ENCODE data around the gene ZDHHC4. TPM values are rescaled to one million over a fixed set of nuclear protein-coding genes. Genes with fewer than 3 reads are reported as not detected.

Gene ZDHHC4
- polyA plus RNA-seq, 1 of the 3 experiments (the other 2 are of a cell fraction), result 169 TPM

DNA sequence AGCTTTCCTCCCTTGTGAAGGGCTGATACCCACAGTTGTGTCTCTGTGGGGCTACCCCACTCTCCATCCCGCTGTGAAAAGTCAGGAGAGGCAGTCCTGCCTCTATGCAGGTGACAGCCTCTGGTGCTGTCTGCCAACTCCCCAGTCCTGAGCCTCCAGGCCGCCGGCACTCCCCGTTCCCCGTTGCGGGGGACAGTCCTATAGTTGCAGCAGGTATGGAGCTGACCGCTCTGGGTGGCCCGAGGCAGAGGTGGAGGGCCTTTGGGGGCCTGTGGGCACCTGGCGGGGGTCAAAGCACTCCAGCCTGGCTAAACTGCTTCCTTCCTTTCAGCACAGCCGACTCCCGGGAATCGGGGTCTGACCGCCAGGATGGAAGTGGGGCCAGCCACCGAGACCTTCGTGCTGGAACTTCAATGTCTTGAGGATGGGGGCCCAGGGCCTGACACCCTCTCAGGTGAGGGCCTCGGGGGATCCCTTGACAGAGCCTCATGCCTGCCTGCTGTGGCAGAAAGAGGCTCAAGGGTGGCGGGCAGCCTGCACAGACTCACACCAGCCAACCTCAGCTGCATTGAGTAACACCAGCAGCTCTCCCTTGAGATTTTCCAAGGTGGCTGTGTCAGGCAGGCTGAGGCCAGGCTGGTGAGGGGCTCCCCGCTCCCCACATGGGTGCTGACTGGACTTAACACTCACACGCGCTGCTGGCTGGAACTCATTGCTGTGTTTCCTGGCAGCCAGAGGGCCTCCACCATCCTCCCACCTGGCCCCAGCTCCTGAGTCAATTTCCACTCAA is 39.8 kb downstream of the ZDHHC4 start:
- TF ChIP-seq TCF12 (IDR thresholded peaks at IDR 0.05), result no peak
- TF ChIP-seq NFIC (IDR thresholded peaks at IDR 0.05; ENCODE audit: borderline replicate concordance), result no peak
- no peak for TF ChIP-seq FOXJ3 (CRISPR knock-in tag; IDR thresholded peaks at IDR 0.05)
- TF ChIP-seq SMC3 (IDR thresholded peaks at IDR 0.05; ENCODE audit: low read depth, low read length), result no peak
- TF ChIP-seq, protein P1, sequence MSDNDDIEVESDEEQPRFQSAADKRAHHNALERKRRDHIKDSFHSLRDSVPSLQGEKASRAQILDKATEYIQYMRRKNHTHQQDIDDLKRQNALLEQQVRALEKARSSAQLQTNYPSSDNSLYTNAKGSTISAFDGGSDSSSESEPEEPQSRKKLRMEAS (IDR thresholded peaks at IDR 0.05; ENCODE audit: low read depth), result no peak
- TF ChIP-seq FOXM1 (IDR thresholded peaks at IDR 0.05; ENCODE audit: low read depth), result no peak
- no peak for TF ChIP-seq ELF1 (IDR thresholded peaks at IDR 0.05)
- no peak for TF ChIP-seq EP300 (IDR thresholded peaks at IDR 0.05; ENCODE audit: borderline replicate concordance in 1 of 2, low read depth in 1 of 2, low read length in 1 of 2)
- no peak for TF ChIP-seq YY1 (IDR thresholded peaks at IDR 0.05; ENCODE audit: low read depth)
- TF ChIP-seq JUND (IDR thresholded peaks at IDR 0.05), result no peak
- Histone ChIP-seq H3K79me2 (ENCODE audit: insufficient read depth) (no peaks in the 10 kb centered on the region), H3K27me3 (ENCODE audit: insufficient read depth) (no peaks in the 10 kb centered on the region), H2AFZ (ENCODE audit: low read depth) (no peak overlapping the region), H3K4me1 (ENCODE audit: control insufficient read depth in 1 of 2, insufficient read depth in 2 of 2, low read depth in 1 of 2, low read length in 1 of 2) (peaks cover 0 to 13% of the 10 kb centered on the region in 2 experiments; a peak in 2 of 4 replicates), H3K27ac (ENCODE audit: low read depth in 2 of 2, low read length in 1 of 2) (no peak overlapping the region), H3K9me3 (no peaks in the 10 kb centered on the region), H4K20me1 (ENCODE audit: insufficient read depth) (no peaks in the 10 kb centered on the region), H3F3A (replicated peaks; ENCODE audit: insufficient read depth) (no peaks in the 10 kb centered on the region), H3K36me3 (replicated peaks in 1 of 2; ENCODE audit: control insufficient read depth in 1 of 2, insufficient read depth in 2 of 2, low read length in 1 of 2) (peaks cover 0 to 11% of the 10 kb centered on the region in 2 experiments), H3K4me3 (ENCODE audit: low read depth in 2 of 2, low read length in 1 of 2) (no peak overlapping the region; a peak in 1 of 4 replicates), H3K4me2 (peak overlapping the region; percentile 100; the same call in 1 of the 2 replicates), H3K9ac (no peak overlapping the region), H3K9me2 (no peaks in the 10 kb centered on the region)
- no peak for DNase-seq
- ChIA-PET POLR2A (interaction anchor here (1.7 to 1.8 kb wide), 2 partner anchors 20 to 27 kb away, joined by 5 to 9 read pairs; partner anchors contain the start of genes INTS15 and ZNF316), CTCF (interaction anchor here (0.7 to 1.4 kb wide), 7 partner anchors 12 to 101 kb away, joined by 3 to 7 read pairs (median 4); partner anchors contain the start of genes INTS15, ZDHHC4 and ZNF316)
- 92% methylated on average over 14 of the region's 20 CpGs for WGBS (ENCODE audit: low lambda C conversion rate)

DNA sequence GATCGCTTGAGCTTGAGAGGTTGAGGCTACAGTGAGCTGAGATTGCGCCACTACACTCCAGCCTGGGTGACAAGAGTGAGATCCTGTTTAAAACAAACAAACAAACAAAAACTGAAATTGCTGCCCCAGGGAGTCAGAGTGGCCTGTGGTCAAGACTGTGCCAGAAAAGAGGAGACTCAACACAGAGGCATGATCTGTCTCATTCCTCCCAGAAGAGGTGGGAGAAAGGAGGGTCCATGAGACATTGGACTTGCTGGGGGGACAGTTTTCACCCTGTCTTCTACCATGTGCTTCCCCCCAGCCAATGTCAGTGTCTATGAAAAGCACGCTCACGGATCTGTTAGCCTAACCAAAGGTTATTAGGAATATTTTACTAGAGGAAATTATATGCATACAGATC is 41.4 kb downstream of the ZDHHC4 start:
- H3K4me2 ChIP-seq, result no peak overlapping the region
- peaks cover 0 to 13% of the 10 kb centered on the region in 2 experiments; a peak in 2 of 4 replicates for H3K4me1 ChIP-seq (ENCODE audit: control insufficient read depth in 1 of 2, insufficient read depth in 2 of 2, low read depth in 1 of 2, low read length in 1 of 2)
- ChIA-PET CTCF (no interaction called here), POLR2A (interaction anchor here (0.6 to 0.9 kb wide), 2 partner anchors 18 to 164 kb away, joined by 3 read pairs; partner anchors contain the start of gene ZNF316)
- no peaks in the 10 kb centered on the region for H3F3A ChIP-seq (replicated peaks; ENCODE audit: insufficient read depth)
- no peaks in the 10 kb centered on the region for H3K9me2 ChIP-seq
- H3K9me3 ChIP-seq, result no peaks in the 10 kb centered on the region
- no peak overlapping the region for H2AFZ ChIP-seq (ENCODE audit: low read depth)
- H3K27ac ChIP-seq (ENCODE audit: low read depth in 2 of 2, low read length in 1 of 2), result no peak overlapping the region
- H3K79me2 ChIP-seq (ENCODE audit: insufficient read depth), result no peaks in the 10 kb centered on the region
- 96% methylated on average over 4 of the region's 4 CpGs for WGBS (ENCODE audit: low lambda C conversion rate)
- no peak overlapping the region for H3K9ac ChIP-seq
- no peak for DNase-seq
- no peak overlapping the region for H3K4me3 ChIP-seq (ENCODE audit: low read depth in 2 of 2, low read length in 1 of 2)
- no peaks in the 10 kb centered on the region for H3K27me3 ChIP-seq (ENCODE audit: insufficient read depth)
- H3K36me3 ChIP-seq (replicated peaks in 1 of 2; ENCODE audit: control insufficient read depth in 1 of 2, insufficient read depth in 2 of 2, low read length in 1 of 2), result peaks cover 0 to 19% of the 10 kb centered on the region in 2 experiments
- H4K20me1 ChIP-seq (ENCODE audit: insufficient read depth), result no peaks in the 10 kb centered on the region
- TF ChIP-seq YY1 (IDR thresholded peaks at IDR 0.05; ENCODE audit: low read depth) (no peak), SIN3A (IDR thresholded peaks at IDR 0.05; ENCODE audit: borderline replicate concordance, low read depth, low read length) (no peak), NFIC (IDR thresholded peaks at IDR 0.05; ENCODE audit: borderline replicate concordance) (no peak), EZH2phosphoT487 (IDR thresholded peaks at IDR 0.05; ENCODE audit: borderline replicate concordance, low read depth) (no peak), RAD21 (IDR thresholded peaks at IDR 0.05; ENCODE audit: low read length) (no peak), FOXM1 (IDR thresholded peaks at IDR 0.05; ENCODE audit: low read depth) (no peak), TAF1 (IDR thresholded peaks at IDR 0.05; ENCODE audit: borderline replicate concordance, low read depth, low read length) (no peak), NRF1 (IDR thresholded peaks at IDR 0.05; ENCODE audit: low read depth, low read length) (no peak), GATA2 (CRISPR knock-in tag; IDR thresholded peaks at IDR 0.05) (no peak), TCF12 (IDR thresholded peaks at IDR 0.05) (no peak)
- TF ChIP-seq, protein P2, sequence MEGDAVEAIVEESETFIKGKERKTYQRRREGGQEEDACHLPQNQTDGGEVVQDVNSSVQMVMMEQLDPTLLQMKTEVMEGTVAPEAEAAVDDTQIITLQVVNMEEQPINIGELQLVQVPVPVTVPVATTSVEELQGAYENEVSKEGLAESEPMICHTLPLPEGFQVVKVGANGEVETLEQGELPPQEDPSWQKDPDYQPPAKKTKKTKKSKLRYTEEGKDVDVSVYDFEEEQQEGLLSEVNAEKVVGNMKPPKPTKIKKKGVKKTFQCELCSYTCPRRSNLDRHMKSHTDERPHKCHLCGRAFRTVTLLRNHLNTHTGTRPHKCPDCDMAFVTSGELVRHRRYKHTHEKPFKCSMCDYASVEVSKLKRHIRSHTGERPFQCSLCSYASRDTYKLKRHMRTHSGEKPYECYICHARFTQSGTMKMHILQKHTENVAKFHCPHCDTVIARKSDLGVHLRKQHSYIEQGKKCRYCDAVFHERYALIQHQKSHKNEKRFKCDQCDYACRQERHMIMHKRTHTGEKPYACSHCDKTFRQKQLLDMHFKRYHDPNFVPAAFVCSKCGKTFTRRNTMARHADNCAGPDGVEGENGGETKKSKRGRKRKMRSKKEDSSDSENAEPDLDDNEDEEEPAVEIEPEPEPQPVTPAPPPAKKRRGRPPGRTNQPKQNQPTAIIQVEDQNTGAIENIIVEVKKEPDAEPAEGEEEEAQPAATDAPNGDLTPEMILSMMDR (IDR thresholded peaks at IDR 0.05), result no peak
- TF ChIP-seq, protein P3, sequence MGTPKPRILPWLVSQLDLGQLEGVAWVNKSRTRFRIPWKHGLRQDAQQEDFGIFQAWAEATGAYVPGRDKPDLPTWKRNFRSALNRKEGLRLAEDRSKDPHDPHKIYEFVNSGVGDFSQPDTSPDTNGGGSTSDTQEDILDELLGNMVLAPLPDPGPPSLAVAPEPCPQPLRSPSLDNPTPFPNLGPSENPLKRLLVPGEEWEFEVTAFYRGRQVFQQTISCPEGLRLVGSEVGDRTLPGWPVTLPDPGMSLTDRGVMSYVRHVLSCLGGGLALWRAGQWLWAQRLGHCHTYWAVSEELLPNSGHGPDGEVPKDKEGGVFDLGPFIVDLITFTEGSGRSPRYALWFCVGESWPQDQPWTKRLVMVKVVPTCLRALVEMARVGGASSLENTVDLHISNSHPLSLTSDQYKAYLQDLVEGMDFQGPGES (IDR thresholded peaks at IDR 0.05; ENCODE audit: low read depth, low read length), result no peak
- TF ChIP-seq, protein P4, sequence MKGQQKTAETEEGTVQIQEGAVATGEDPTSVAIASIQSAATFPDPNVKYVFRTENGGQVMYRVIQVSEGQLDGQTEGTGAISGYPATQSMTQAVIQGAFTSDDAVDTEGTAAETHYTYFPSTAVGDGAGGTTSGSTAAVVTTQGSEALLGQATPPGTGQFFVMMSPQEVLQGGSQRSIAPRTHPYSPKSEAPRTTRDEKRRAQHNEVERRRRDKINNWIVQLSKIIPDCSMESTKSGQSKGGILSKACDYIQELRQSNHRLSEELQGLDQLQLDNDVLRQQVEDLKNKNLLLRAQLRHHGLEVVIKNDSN (IDR thresholded peaks at IDR 0.05; ENCODE audit: borderline replicate concordance, low read depth), result no peak
